Measurements from ENCODE around the gene SPAG6.

Gene SPAG6

GRCh38 chr10:22458272-22459038, 113.2 kb downstream of the SPAG6 start:
- no peak for DNase-seq (ENCODE audit: low read depth in 1 of 2, low spot score in 1 of 2)

GRCh38 chr10:22459496-22459895, 114.2 kb downstream of the SPAG6 start:
- DNase-seq (ENCODE audit: low read depth in 1 of 2, low spot score in 1 of 2): no peak

GRCh38 chr10:22460101-22460500, 114.8 kb downstream of the SPAG6 start:
- no peak for DNase-seq (ENCODE audit: low read depth in 1 of 2, low spot score in 1 of 2)

DNA sequence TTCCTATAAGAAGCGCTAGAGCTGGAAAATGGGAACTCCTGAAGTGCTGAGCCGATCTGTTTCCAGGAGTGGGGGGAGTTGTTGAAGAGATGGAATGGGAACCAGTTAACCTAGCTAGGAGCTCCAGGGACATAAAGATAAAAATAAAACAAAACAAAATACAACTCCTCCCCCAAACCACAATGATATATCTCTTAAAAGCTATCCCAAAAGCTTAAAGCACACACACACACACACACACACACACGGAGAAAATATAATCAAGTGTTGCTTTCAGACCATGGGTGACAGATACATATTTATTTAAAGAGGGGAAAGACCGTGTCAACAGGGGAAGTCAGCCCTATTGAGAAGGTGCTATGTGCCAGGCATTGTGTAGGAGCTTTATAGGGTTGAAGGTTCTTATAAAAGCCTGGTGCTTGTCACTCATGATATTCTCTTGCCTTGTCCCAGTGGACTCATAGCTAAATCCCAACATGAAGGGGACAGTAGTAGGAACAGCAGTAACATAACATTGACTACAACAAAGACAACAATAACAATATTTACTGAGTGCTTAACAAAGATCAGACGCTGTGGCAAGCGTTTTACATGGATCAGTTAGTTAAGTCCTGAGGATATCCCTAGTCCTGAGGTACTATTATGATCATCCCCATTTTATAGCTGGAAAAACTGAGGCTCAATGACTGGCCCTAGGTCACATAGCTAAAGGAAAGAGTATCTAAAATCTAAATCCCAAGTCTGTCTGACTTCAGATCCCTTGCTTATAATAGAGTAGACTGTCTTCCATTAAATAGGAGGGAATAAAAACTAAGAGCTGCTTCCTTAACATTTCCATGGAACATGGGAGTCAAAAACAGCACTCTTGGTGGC, 115.5 kb downstream of the SPAG6 start:
- DNase-seq (ENCODE audit: low read depth in 1 of 2, low spot score in 1 of 2): no peak

GRCh38 chr10:22461891-22462290, 116.6 kb downstream of the SPAG6 start:
- no peak for DNase-seq (ENCODE audit: low read depth in 1 of 2, low spot score in 1 of 2)

GRCh38 chr10:22463255-22463654, 118.0 kb downstream of the SPAG6 start:
- DNase-seq (ENCODE audit: low read depth in 1 of 2, low spot score in 1 of 2): no peak

DNA sequence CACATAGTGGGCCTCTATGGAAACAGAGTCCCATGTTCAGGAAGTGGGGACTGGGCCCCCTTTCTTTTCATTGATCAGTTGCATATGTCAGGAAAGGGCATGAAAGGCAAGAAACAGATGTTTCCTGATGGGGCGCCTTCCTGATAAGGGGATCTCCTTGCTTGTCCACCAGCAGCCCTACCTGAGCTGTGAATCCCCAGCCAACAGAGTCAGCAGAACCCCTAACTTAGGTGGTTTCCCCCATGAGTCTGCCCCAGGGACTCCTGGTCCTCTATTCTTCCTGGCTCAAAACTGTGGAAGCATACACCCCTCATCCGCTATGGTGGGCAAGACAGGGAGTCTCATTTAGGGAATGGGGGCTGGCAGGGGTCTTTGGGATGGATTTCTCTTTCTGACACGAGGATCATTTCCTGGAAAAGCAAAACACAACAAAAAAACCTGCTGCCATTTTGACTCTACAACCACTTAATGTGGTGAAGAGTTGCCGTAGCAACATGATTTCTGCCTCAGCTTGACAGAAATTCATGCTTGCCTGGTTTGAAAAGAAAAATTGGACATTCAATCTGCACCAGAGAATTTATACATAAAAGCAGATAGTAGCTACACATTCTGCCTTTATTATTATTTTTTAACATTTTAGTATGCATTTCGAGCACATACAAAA, 119.8 kb downstream of the SPAG6 start:
- DNase-seq (ENCODE audit: low read depth in 1 of 2, low spot score in 1 of 2): no peak

DNA sequence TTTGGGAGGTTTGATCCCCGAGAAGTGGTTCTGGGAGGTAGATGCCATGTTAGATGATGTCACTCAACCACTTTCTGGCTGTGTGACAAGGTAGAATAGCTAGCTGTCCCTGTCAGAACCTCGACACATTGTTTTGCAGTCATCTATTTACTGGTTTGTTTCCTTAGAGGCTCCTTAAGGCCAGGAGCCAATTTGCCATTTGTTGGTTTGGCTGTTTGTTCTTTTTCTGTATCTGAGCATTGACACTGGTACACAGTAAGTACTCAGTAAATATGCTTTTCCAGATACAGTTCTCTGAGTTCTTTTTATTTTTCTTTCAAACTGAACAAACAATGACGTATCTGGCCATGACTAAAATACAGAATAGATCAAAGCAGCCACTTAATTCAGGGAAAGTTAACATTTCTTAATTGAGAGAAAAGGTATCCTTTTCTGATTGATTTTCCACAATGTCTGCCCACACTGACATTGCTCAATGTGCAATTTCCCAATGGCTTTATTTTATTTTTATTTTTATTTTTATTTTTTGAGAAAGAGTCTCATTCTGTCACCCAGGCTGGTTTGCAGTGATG, 121.6 kb downstream of the SPAG6 start:
- DNase-seq (ENCODE audit: low read depth in 1 of 2, low spot score in 1 of 2): no peak

All from stimulated activated CD4-positive, alpha-beta T cell treated with anti-CD3 and anti-CD28 coated beads, Interleukin-15, amount 100 ng/mL, for 1 hour (primary cell).